Measurements from ENCODE around the gene CORO2A. TPM values are rescaled to one million over a fixed set of nuclear protein-coding genes. Genes with fewer than 3 reads are reported as not detected.
"Not testable (repeated sequence)": the region's sequence is repeated elsewhere in the genome, so short reads cannot be mapped to it uniquely, and the experiment has no call there.

The CORO2A gene
- total RNA-seq, 1 donor from 2014 or later: 6.0 TPM

GRCh38 chr9:98130576-98131228 is 61.7 kb downstream of the CORO2A start:
- H3K36me3 Mint-ChIP-seq (ENCODE audit: insufficient read depth): no peaks in the 10 kb centered on the region
- no peak overlapping the region for H3K27ac Mint-ChIP-seq
- no peaks in the 10 kb centered on the region for H3K4me1 Mint-ChIP-seq (ENCODE audit: low read depth)
- no peak for TF ChIP-seq CTCF (IDR thresholded peaks at IDR 0.05; ENCODE audit: unreplicated experiment)
- H3K27me3 Mint-ChIP-seq: no peaks in the 10 kb centered on the region
- no peak for DNase-seq (ENCODE audit: low spot score, unreplicated experiment)
- H3K4me3 Mint-ChIP-seq (ENCODE audit: low read depth): no peak overlapping the region
- no peaks in the 10 kb centered on the region for H3K9me3 Mint-ChIP-seq (ENCODE audit: low read depth)

GRCh38 chr9:98130060-98130459 is 62.4 kb downstream of the CORO2A start:
- H3K27ac Mint-ChIP-seq; H3K27me3 Mint-ChIP-seq; H3K4me3 Mint-ChIP-seq (ENCODE audit: low read depth); H3K4me1 Mint-ChIP-seq (ENCODE audit: low read depth); H3K36me3 Mint-ChIP-seq (ENCODE audit: insufficient read depth); DNase-seq (ENCODE audit: low spot score, unreplicated experiment); H3K9me3 Mint-ChIP-seq (ENCODE audit: low read depth): not testable (repeated sequence)

- H3K27me3 Mint-ChIP-seq: no peaks in the 10 kb centered on the region
- DNase-seq (ENCODE audit: low spot score, unreplicated experiment): no peak
- no peak overlapping the region for H3K27ac Mint-ChIP-seq
- H3K4me1 Mint-ChIP-seq (ENCODE audit: low read depth): no peaks in the 10 kb centered on the region
- no peaks in the 10 kb centered on the region for H3K9me3 Mint-ChIP-seq (ENCODE audit: low read depth)
- no peak for TF ChIP-seq CTCF (IDR thresholded peaks at IDR 0.05; ENCODE audit: unreplicated experiment)
- no peaks in the 10 kb centered on the region for H3K36me3 Mint-ChIP-seq (ENCODE audit: insufficient read depth)
- no peak overlapping the region for H3K4me3 Mint-ChIP-seq (ENCODE audit: low read depth)
These were observed 63.0 kb downstream of the CORO2A start for GRCh38 chr9:98129451-98129881.

- Mint-ChIP-seq H3K4me3 (ENCODE audit: low read depth) (no peak overlapping the region), H3K27me3 (no peaks in the 10 kb centered on the region), H3K27ac (no peak overlapping the region), H3K4me1 (ENCODE audit: low read depth) (no peaks in the 10 kb centered on the region), H3K9me3 (ENCODE audit: low read depth) (no peaks in the 10 kb centered on the region), H3K36me3 (ENCODE audit: insufficient read depth) (no peaks in the 10 kb centered on the region)
- no peak for DNase-seq (ENCODE audit: low spot score, unreplicated experiment)
- no peak for TF ChIP-seq CTCF (IDR thresholded peaks at IDR 0.05; ENCODE audit: unreplicated experiment)
These were observed 64.1 kb downstream of the CORO2A start for GRCh38 chr9:98128316-98128715.

- H3K4me1 Mint-ChIP-seq (ENCODE audit: low read depth): no peaks in the 10 kb centered on the region
- H3K4me3 Mint-ChIP-seq (ENCODE audit: low read depth): no peak overlapping the region
- H3K27ac Mint-ChIP-seq: no peak overlapping the region
- H3K9me3 Mint-ChIP-seq (ENCODE audit: low read depth): no peaks in the 10 kb centered on the region
- TF ChIP-seq CTCF (IDR thresholded peaks at IDR 0.05; ENCODE audit: unreplicated experiment): no peak
- H3K27me3 Mint-ChIP-seq: no peaks in the 10 kb centered on the region
- no peaks in the 10 kb centered on the region for H3K36me3 Mint-ChIP-seq (ENCODE audit: insufficient read depth)
- DNase-seq (ENCODE audit: low spot score, unreplicated experiment): no peak
These were observed 65.2 kb downstream of the CORO2A start for GRCh38 chr9:98127226-98127625.
